GM21619 (cell line): ENCODE results near the gene RFK.
"Not testable (repeated sequence)": the region's sequence is repeated elsewhere in the genome, so short reads cannot be mapped to it uniquely, and the experiment has no call there.

Source experiments
- ATAC-seq: cut with Tn5 transposase; IDR thresholded peaks from one replicate; pipeline ENCODE4 v1.9.1; 2021; ENCODE audit not compliant: unreplicated experiment

The RFK gene

GRCh38 chr9:76372336-76372735, 21.9 kb downstream of the RFK start:
- no peak for ATAC-seq

GRCh38 chr9:76371901-76372300, 22.3 kb downstream of the RFK start:
- no peak for ATAC-seq

DNA sequence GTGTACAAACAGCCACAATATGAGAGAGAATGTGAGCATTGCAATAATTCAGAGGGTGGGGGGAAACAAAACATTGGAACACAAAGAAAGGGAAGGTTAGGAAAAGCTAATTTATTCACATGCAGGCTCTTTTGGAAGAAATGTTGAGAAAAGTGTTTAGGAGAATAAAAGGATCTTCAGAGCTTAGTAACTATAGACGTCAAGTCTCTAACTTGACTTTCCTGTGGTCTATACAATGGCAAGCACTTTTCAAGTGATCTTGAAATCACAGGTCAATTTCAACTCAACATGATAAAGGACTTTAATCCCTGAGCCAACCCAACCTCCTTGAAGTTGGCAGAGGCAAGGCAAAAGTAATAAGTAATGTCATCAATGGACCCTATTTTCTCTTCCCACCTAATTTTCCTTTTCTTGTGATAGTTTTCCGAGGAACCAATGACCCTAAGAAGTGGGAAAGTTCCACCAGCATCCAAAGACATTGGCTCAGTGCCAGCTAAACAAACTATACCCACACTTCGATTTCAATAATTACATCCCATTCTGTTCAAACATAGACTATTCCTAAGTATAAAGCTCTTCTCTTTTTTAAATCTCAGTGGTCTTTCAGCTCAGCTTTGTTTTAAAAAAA, 23.7 kb downstream of the RFK start:
- ATAC-seq: no peak

GRCh38 chr9:76369583-76369982, 24.6 kb downstream of the RFK start:
- peak; percentile 51 for ATAC-seq

GRCh38 chr9:76366275-76366674, 28.0 kb downstream of the RFK start:
- ATAC-seq: no peak

GRCh38 chr9:76365028-76365427, 29.2 kb downstream of the RFK start:
- no peak for ATAC-seq

GRCh38 chr9:76363032-76363395, 31.2 kb downstream of the RFK start:
- ATAC-seq: no peak

DNA sequence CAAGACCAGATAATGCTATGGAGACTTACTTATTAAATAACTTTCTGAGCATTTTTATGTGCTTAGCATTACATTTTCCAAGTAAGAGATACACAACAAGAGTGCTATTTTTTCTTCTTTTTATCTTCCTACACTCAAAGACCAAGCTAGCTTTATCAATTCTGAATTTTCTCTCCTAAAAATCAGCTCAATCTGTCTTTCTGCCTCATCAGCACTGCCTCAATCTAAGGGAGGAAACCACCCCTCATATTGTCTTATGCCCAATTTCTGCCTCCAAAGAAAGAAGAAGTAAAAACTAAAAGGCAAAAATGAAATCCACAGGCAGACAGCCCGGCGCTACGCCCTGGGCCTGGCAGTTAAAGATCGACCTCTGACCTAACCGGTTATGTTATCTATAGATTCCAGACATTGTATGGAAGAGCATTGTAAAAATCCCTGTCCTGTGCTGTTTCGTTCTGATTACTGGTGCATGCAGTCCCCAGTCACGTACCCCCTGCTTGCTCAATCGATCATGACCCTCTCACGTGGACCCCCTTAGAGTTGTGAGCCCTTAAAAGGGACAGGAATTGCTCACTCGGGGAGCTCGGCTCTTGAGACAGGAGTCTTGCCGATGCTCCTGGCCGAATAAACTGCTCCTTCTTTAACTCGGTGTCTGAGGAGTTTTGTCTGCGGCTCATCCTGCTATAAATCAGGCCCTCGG, 31.7 kb downstream of the RFK start:
- not testable (repeated sequence) for ATAC-seq

DNA sequence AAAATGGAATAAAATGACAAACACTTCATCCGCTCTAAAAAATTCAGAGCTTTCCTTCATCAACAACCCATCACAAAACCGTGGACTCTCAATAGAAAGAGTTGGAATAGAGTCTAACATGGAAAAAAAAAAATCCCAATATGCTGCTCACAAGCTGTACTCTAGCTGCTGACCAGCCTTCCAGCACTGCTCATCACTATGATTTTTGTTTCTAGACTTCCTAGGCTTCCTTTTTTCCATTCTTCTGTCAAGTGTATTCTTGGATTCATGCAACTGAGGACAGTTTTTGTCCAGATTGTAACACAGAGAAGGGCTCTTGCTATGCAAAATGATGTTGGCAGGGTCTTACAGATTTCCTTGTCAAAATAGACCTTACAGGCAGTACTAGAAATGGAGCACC, 34.5 kb downstream of the RFK start:
- ATAC-seq: no peak

DNA sequence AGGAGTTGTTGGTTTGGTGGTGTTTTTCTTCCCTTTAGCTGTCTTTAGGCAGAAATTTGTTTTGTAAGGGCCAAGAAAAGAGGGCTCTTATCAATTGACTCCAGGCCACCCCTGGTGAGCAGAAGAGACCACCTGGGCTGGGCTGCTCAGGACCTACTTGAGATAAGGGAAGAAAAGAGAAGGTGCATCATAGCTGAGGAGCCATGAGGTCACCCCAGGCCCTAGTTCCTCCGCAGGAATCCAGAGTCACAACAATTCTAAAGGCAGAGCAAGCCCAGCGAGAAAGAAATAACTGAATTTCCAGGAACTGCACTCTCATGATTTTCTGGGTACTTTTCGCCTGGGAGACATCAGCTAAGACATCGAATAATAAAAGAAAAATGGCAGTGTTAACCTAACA, 34.9 kb downstream of the RFK start:
- no peak for ATAC-seq

GRCh38 chr9:76358628-76359280, 35.5 kb downstream of the RFK start:
- no peak for ATAC-seq

DNA sequence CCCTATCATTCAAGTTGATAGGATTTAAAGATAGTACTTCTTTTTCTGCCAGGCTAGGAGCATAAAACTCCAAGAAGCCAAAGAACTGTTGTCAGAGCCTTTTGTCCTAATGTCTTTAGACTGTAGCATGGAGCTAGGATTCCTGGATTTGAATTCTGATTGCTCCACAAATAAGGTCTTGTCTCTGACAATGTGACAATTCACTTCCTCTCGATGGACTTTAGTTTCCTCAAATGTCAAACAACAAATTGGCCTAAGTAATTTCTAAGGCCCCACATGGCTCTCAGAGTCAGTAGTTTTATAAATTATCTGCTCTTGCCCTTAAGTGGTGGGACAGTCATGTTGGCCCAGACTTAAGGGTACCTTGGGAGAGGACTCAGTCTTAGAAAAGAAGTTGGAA, 36.7 kb downstream of the RFK start:
- no peak for ATAC-seq

GRCh38 chr9:76355886-76356285, 38.3 kb downstream of the RFK start:
- ATAC-seq: no peak

DNA sequence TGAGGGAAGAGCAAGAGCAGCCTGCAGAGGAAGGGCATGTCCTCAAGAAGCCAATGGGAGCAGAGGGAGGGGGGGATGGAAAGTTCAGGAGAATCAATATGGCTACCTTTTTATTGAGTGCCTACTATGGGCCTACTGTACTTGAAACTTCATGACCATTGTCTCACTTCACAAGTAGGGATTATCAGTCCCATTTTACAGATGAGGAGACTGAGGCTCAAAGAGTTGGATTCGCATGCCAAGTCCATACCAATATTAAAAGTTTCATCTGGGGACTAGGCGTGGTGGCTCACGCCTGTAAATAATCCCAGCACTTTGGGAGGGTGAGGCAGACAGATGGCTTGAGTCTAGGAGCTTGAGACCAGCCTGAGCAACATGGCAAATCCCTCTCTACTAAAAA, 40.0 kb downstream of the RFK start:
- no peak for ATAC-seq

- ATAC-seq: no peak
These were observed 40.9 kb downstream of the RFK start for GRCh38 chr9:76353280-76353679.

DNA sequence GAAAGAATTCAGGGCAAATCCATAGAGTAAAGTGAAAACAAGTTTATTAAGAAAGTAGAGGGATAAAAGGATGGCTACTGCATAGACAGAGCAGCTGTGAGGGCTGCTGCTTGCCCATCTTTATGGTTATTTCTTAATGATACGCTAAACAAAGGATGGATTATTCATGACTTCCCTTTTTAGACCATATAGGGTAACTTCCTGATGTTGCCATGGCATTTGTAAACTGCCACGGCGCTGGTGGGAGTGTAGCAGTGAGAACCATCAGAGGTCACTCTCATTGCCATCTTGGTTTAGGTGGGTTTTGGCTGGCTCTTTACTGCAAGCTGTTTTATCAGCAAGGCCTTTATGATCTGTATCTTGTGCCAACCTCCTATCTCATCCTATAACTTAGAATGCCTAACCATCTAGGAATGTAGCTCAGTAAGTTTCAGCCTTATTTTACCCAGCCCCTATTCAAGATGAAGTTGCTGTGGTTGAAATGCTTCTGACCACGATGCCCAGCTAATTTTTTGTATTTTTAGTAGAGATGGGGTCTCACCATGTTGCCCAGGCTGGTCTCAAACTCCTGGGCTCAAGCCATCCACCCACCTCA, 42.1 kb downstream of the RFK start:
- no peak for ATAC-seq

GRCh38 chr9:76351006-76351405, 43.2 kb downstream of the RFK start:
- no peak for ATAC-seq

- no peak for ATAC-seq
These were observed 44.4 kb downstream of the RFK start for GRCh38 chr9:76349865-76350264.

DNA sequence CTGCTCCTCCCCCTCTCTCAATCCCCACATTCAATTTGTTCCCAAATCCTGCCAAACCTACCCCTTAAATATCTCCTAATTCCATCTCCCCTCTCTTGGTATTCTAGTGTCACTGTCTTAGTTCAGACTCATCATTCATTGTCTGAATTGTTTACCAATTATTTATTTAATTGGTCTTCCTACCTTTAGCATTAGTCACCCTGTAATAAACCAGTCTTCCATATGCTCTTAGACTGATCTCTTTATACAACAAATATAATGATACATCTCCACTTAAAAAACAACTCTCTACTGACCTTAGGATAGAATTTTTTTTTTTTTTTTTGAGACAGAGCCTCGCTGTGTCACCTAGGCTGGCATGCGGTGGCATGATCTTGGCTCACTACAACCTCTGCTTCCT, 51.4 kb downstream of the RFK start:
- no peak for ATAC-seq

GRCh38 chr9:76342201-76342600, 52.0 kb downstream of the RFK start:
- no peak for ATAC-seq

- no peak for ATAC-seq
These were observed 52.6 kb downstream of the RFK start for GRCh38 chr9:76341616-76342015.

DNA sequence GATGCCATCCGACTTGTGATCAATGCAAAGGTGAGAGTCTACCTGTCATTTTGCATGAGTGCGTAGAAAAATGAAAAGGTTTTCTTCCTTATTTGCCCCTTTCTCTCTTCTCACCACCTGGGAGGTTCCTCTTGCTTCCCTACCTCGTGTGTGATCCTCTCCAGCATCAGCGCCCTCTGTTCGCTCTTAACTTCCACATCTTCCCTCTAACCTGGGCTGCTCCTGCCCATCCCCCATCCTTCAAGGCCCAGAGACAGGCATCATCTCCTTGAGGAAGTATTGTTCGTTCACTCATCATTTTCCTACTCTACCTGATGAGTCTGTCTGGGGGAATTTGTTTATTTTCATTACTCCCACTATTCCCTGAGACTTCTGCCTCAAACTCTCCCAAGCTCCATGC, 55.8 kb downstream of the RFK start:
- ATAC-seq: no peak
